ENCODE data around the gene VSTM4.
A peak's percentile ranks its signal among the peaks of the same experiment; 100 is the strongest.

Gene VSTM4

GRCh38 chr10:49074836-49075682 is 40.3 kb downstream of the VSTM4 start:
- no peaks in the 10 kb centered on the region for H3K9me3 ChIP-seq (ENCODE audit: severe bottlenecking)
- no peak for DNase-seq (ENCODE audit: low spot score)
- no peak for TF ChIP-seq CTCF (IDR thresholded peaks at IDR 0.05; ENCODE audit: poor library complexity, severe bottlenecking)
- H3K36me3 ChIP-seq (ENCODE audit: low read depth) = no peaks in the 10 kb centered on the region
- H3K27ac ChIP-seq (ENCODE audit: poor library complexity, severe bottlenecking) = no peak overlapping the region
- H3K27me3 ChIP-seq (ENCODE audit: insufficient read depth, poor library complexity, severe bottlenecking) = peaks cover 6% of the 10 kb centered on the region
- ATAC-seq (ENCODE audit: low read depth) = no peak
- H3K4me1 ChIP-seq (ENCODE audit: insufficient read depth, poor library complexity, severe bottlenecking) = no peaks in the 10 kb centered on the region
- H3K4me3 ChIP-seq (ENCODE audit: severe bottlenecking) = no peak overlapping the region

- no peak overlapping the region for H3K27ac ChIP-seq (ENCODE audit: poor library complexity, severe bottlenecking)
- DNase-seq (ENCODE audit: low spot score) (no peak), ATAC-seq (ENCODE audit: low read depth) (no peak)
- no peak overlapping the region for H3K4me3 ChIP-seq (ENCODE audit: severe bottlenecking)
- no peaks in the 10 kb centered on the region for H3K9me3 ChIP-seq (ENCODE audit: severe bottlenecking)
- no peaks in the 10 kb centered on the region for H3K27me3 ChIP-seq (ENCODE audit: insufficient read depth, poor library complexity, severe bottlenecking)
- H3K4me1 ChIP-seq (ENCODE audit: insufficient read depth, poor library complexity, severe bottlenecking) = no peaks in the 10 kb centered on the region
- no peak for TF ChIP-seq CTCF (IDR thresholded peaks at IDR 0.05; ENCODE audit: poor library complexity, severe bottlenecking)
- H3K36me3 ChIP-seq (ENCODE audit: low read depth) = no peaks in the 10 kb centered on the region
Observed at GRCh38 chr10:49072166-49072885, 43.0 kb downstream of the VSTM4 start.

GRCh38 chr10:49071160-49071761 is 44.1 kb downstream of the VSTM4 start:
- no peak for TF ChIP-seq CTCF (IDR thresholded peaks at IDR 0.05; ENCODE audit: poor library complexity, severe bottlenecking)
- Histone ChIP-seq H3K36me3 (ENCODE audit: low read depth) (no peaks in the 10 kb centered on the region), H3K4me3 (ENCODE audit: severe bottlenecking) (no peak overlapping the region), H3K27ac (ENCODE audit: poor library complexity, severe bottlenecking) (no peak overlapping the region), H3K4me1 (ENCODE audit: insufficient read depth, poor library complexity, severe bottlenecking) (no peaks in the 10 kb centered on the region), H3K9me3 (ENCODE audit: severe bottlenecking) (no peaks in the 10 kb centered on the region), H3K27me3 (ENCODE audit: insufficient read depth, poor library complexity, severe bottlenecking) (no peaks in the 10 kb centered on the region)
- no peak for DNase-seq (ENCODE audit: low spot score)
- peak; percentile 65 for ATAC-seq (ENCODE audit: low read depth)

- no peak overlapping the region for H3K27ac ChIP-seq (ENCODE audit: poor library complexity, severe bottlenecking)
- no peak for TF ChIP-seq CTCF (IDR thresholded peaks at IDR 0.05; ENCODE audit: poor library complexity, severe bottlenecking)
- ATAC-seq (ENCODE audit: low read depth) (no peak), DNase-seq (ENCODE audit: low spot score) (no peak)
- H3K27me3 ChIP-seq (ENCODE audit: insufficient read depth, poor library complexity, severe bottlenecking) = no peaks in the 10 kb centered on the region
- no peaks in the 10 kb centered on the region for H3K36me3 ChIP-seq (ENCODE audit: low read depth)
- no peak overlapping the region for H3K4me3 ChIP-seq (ENCODE audit: severe bottlenecking)
- H3K4me1 ChIP-seq (ENCODE audit: insufficient read depth, poor library complexity, severe bottlenecking) = no peaks in the 10 kb centered on the region
- H3K9me3 ChIP-seq (ENCODE audit: severe bottlenecking) = no peaks in the 10 kb centered on the region
Observed at GRCh38 chr10:49070701-49071100, 44.6 kb downstream of the VSTM4 start.
